ENCODE data around the gene TPH1.

Gene TPH1

GRCh38 chr11:18046116-18046777 lies at the start of gene TPH1:
Gene TPH1 (minus strand): TSS chr11:18046269. CDS start chr11:18040762, 5,507 bp downstream.
- DNase-seq, result peak; percentile 87

GRCh38 chr11:18093959-18094358 lies 47.9 kb upstream of the TPH1 start:
- DNase-seq, result no peak

- no peak for DNase-seq
Observed at GRCh38 chr11:18091731-18092130, 45.7 kb upstream of the TPH1 start.

- DNase-seq, result no peak
Observed at GRCh38 chr11:18088966-18089365, 42.9 kb upstream of the TPH1 start.

- DNase-seq, result no peak
Observed at GRCh38 chr11:18088366-18088765, 42.3 kb upstream of the TPH1 start.

GRCh38 chr11:18081551-18081950 lies 35.5 kb upstream of the TPH1 start:
- no peak for DNase-seq

- no peak for DNase-seq
Observed at GRCh38 chr11:18080451-18080850, 34.4 kb upstream of the TPH1 start.

GRCh38 chr11:18078909-18079308 lies 32.8 kb upstream of the TPH1 start:
- DNase-seq, result no peak

- DNase-seq, result no peak
Observed at GRCh38 chr11:18075444-18075843, 29.4 kb upstream of the TPH1 start.

- DNase-seq, result no peak
Observed at GRCh38 chr11:18071098-18071705, 25.1 kb upstream of the TPH1 start.

- no peak for DNase-seq
Observed at GRCh38 chr11:18067372-18067771, 21.3 kb upstream of the TPH1 start.

- DNase-seq, result no peak
Observed at GRCh38 chr11:18066626-18067025, 20.6 kb upstream of the TPH1 start.

- peak; percentile 98 for DNase-seq
Observed at GRCh38 chr11:18065572-18065971, 19.5 kb upstream of the TPH1 start.

GRCh38 chr11:18064450-18065054 lies 18.5 kb upstream of the TPH1 start:
- DNase-seq, result peak; percentile 56

- DNase-seq, result peak; percentile 59
Observed at GRCh38 chr11:18063862-18064434, 17.9 kb upstream of the TPH1 start.

GRCh38 chr11:18063125-18063524 lies 17.1 kb upstream of the TPH1 start:
- peak; percentile 89 for DNase-seq

GRCh38 chr11:18061351-18061750 lies 15.3 kb upstream of the TPH1 start:
- no peak for DNase-seq

- peak; percentile 76 for DNase-seq
Observed at GRCh38 chr11:18056561-18057181, 10.6 kb upstream of the TPH1 start.

- no peak for DNase-seq
Observed at GRCh38 chr11:18054511-18055103, 8.5 kb upstream of the TPH1 start.

- DNase-seq, result no peak
Observed at GRCh38 chr11:18050848-18051247, 4.8 kb upstream of the TPH1 start.

- no peak for DNase-seq
Observed at GRCh38 chr11:18036456-18036855, 9.6 kb downstream of the TPH1 start.

GRCh38 chr11:18027475-18027874 lies 18.6 kb downstream of the TPH1 start:
- no peak for DNase-seq

- no peak for DNase-seq
Observed at GRCh38 chr11:18022419-18022818, 23.6 kb downstream of the TPH1 start.

Data from DMS53 (cell line).